ENCODE data around the gene ERC2.

The ERC2 gene

GRCh38 chr3:55731741-55732140, 736.5 kb downstream of the ERC2 start:
- TF ChIP-seq, protein P1, sequence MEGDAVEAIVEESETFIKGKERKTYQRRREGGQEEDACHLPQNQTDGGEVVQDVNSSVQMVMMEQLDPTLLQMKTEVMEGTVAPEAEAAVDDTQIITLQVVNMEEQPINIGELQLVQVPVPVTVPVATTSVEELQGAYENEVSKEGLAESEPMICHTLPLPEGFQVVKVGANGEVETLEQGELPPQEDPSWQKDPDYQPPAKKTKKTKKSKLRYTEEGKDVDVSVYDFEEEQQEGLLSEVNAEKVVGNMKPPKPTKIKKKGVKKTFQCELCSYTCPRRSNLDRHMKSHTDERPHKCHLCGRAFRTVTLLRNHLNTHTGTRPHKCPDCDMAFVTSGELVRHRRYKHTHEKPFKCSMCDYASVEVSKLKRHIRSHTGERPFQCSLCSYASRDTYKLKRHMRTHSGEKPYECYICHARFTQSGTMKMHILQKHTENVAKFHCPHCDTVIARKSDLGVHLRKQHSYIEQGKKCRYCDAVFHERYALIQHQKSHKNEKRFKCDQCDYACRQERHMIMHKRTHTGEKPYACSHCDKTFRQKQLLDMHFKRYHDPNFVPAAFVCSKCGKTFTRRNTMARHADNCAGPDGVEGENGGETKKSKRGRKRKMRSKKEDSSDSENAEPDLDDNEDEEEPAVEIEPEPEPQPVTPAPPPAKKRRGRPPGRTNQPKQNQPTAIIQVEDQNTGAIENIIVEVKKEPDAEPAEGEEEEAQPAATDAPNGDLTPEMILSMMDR (IDR thresholded peaks at IDR 0.05), result no peak
- TF ChIP-seq ZFX (IDR thresholded peaks at IDR 0.05; ENCODE audit: borderline replicate concordance), result no peak
- no peak overlapping the region for H3K27ac ChIP-seq

GRCh38 chr3:55729546-55729945, 738.7 kb downstream of the ERC2 start:
- H3K27ac ChIP-seq, result no peak overlapping the region
- TF ChIP-seq ZFX (IDR thresholded peaks at IDR 0.05; ENCODE audit: borderline replicate concordance), result no peak
- TF ChIP-seq, protein P1 (IDR thresholded peaks at IDR 0.05), result no peak

- H3K27ac ChIP-seq, result no peak overlapping the region
These were observed 739.7 kb downstream of the ERC2 start for GRCh38 chr3:55728461-55729100.

GRCh38 chr3:55726501-55726775, 741.8 kb downstream of the ERC2 start:
- H3K27ac ChIP-seq, result no peak overlapping the region
- TF ChIP-seq, protein P1 (IDR thresholded peaks at IDR 0.05), result no peak
- no peak for TF ChIP-seq ZFX (IDR thresholded peaks at IDR 0.05; ENCODE audit: borderline replicate concordance)

More at GRCh38 chr3:55728461-55729100, 739.7 kb downstream of the ERC2 start:
- TF ChIP-seq ZFX (IDR thresholded peaks at IDR 0.05; ENCODE audit: borderline replicate concordance), result no peak
- TF ChIP-seq, protein P1 (IDR thresholded peaks at IDR 0.05), result no peak

- TF ChIP-seq, protein P1 (IDR thresholded peaks at IDR 0.05), result no peak
- TF ChIP-seq ZFX (IDR thresholded peaks at IDR 0.05; ENCODE audit: borderline replicate concordance), result no peak
- H3K27ac ChIP-seq, result no peak overlapping the region
These were observed 742.4 kb downstream of the ERC2 start for GRCh38 chr3:55725681-55726500.

- no peak overlapping the region for H3K27ac ChIP-seq
- no peak for TF ChIP-seq ZFX (IDR thresholded peaks at IDR 0.05; ENCODE audit: borderline replicate concordance)
- TF ChIP-seq, protein P1 (IDR thresholded peaks at IDR 0.05), result no peak
These were observed 743.4 kb downstream of the ERC2 start for GRCh38 chr3:55724821-55725220.

DNA sequence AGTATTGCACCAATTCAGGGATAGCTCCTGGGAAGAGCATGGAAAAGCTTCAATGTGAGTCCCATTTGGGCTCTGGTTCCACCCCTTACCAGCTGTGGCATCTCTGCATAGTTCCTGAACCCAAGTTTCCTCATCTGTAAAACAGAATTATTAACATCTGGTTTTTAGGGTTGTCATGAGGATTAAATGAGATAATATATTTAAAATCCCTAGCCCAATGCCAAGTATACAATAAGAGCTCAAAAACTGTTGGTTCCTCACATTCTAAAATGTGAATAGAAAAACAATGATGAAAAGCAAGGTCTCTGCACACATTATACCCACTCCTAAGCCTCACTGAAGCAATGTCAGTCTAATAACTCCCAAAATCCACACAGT, 743.9 kb downstream of the ERC2 start:
- TF ChIP-seq ZFX (IDR thresholded peaks at IDR 0.05; ENCODE audit: borderline replicate concordance), result no peak
- TF ChIP-seq, protein P1 (IDR thresholded peaks at IDR 0.05), result no peak
- no peak overlapping the region for H3K27ac ChIP-seq

Data from 22Rv1 (cell line).